HepG2 (cell line): ENCODE data around the gene SYNE2. TPM values are rescaled to one million over a fixed set of nuclear protein-coding genes. Genes with fewer than 3 reads are reported as not detected.

Experiments used
- KLF6 ChIP-seq: IDR thresholded peaks from 2 replicates; pipeline ENCODE4 v1.8.0; 2016; ENCODE audit warnings: missing biosample characterization, missing genetic modification reagents
- PRDM4 ChIP-seq: sonication (generic); formaldehyde crosslinking; IDR thresholded peaks from 2 replicates; pipeline ENCODE4 v1.9.0; 2021; ENCODE audit warnings: missing genetic modification reagents, borderline replicate concordance
- SNRNP70 ChIP-seq: fragments of 200-400 bp; formaldehyde crosslinking; IDR thresholded peaks from 2 replicates; pipeline ENCODE4 v1.6.1; 2017; ENCODE audit warnings: mild to moderate bottlenecking, low read depth, low read length, moderate library complexity
- SRY ChIP-seq: sonication (generic); formaldehyde crosslinking; IDR thresholded peaks from 2 replicates; pipeline ENCODE4 v1.8.0; 2022; ENCODE audit warnings: mild to moderate bottlenecking, missing genetic modification reagents
- ZNF296 ChIP-seq: sonication (generic); formaldehyde crosslinking; conservative IDR thresholded peaks from 2 replicates; pipeline ENCODE4 v1.5.0; 2020; ENCODE audit warnings: mild to moderate bottlenecking, missing genetic modification reagents
- ZNF512B ChIP-seq: sonication (generic); formaldehyde crosslinking; IDR thresholded peaks from 2 replicates; pipeline ENCODE4 v1.5.1; 2020; ENCODE audit warnings: missing genetic modification reagents, mild to moderate bottlenecking, borderline replicate concordance
- ZNF646 ChIP-seq: sonication (generic); formaldehyde crosslinking; IDR thresholded peaks from 2 replicates; pipeline ENCODE4 v1.9.0; 2021; ENCODE audit warnings: mild to moderate bottlenecking, missing genetic modification reagents
- ZNF678 ChIP-seq: sonication (generic); formaldehyde crosslinking; IDR thresholded peaks from 2 replicates; pipeline ENCODE4 v1.4.0; 2020; ENCODE audit warnings: mild to moderate bottlenecking, missing genetic modification reagents
- ZSCAN12 ChIP-seq: sonication (generic); formaldehyde crosslinking; IDR thresholded peaks from 2 replicates; pipeline ENCODE4 v1.9.0; 2021; ENCODE audit warnings: mild to moderate bottlenecking, missing genetic modification reagents
- polyA plus RNA-seq, 8 experiments: library from polyadenylated mRNA; depleted of rRNA in 3 of 8; stranded (reverse) in 7 of 8; unstranded in 1 of 8; fragments of >200 nt; fragmentation: Illumina TruSeq in 4 of 8; extraction: Trizol in 4 of 8; gene quantifications; 2 replicates each; pipeline versions ENCODE4 v1.2.1 to v1.2.3, GENCODE V29; 2011 to 2016; ENCODE audit warnings: low read depth in 4 of 8, missing spikeins in 1 of 8, mixed read lengths in 1 of 8; ENCODE audit not compliant: insufficient read depth in 1 of 8
- total RNA-seq, 5 experiments: library from RNA; depleted of rRNA; stranded (reverse); fragments of >200 nt; fragmentation: Illumina TruSeq; extraction: Trizol; gene quantifications; 2 replicates each; pipeline ENCODE4 v1.2.3, GENCODE V29; 2016; ENCODE audit warnings: low read depth in 1 of 5
- TF ChIP-seq, protein P1 (sequence below): sonication (generic); formaldehyde crosslinking; IDR thresholded peaks from 2 replicates; pipeline ENCODE4 v1.8.1; 2023; ENCODE audit warnings: mild to moderate bottlenecking, missing genetic modification reagents
- TF ChIP-seq, protein P2 (sequence below): IDR thresholded peaks from 2 replicates; pipeline ENCODE4 v1.6.1; 2016; ENCODE audit warnings: missing compliant biosample characterization, missing genetic modification reagents, borderline replicate concordance
- TF ChIP-seq, protein P3 (sequence below): sonication (generic); formaldehyde crosslinking; IDR thresholded peaks from 2 replicates; pipeline ENCODE4 v1.4.0; 2020; ENCODE audit warnings: missing genetic modification reagents, mild to moderate bottlenecking, borderline replicate concordance

The SYNE2 gene
- total and polyA plus RNA-seq, 2 of the 13 experiments (the other 11 are each of a cell fraction or from before 2014, with no cell fraction given), result 6.2 to 13.3 TPM

GRCh38 chr14:63887899-63888298 is 35.1 kb downstream of the SYNE2 start (continued):
- no peak for TF ChIP-seq ZNF646
- TF ChIP-seq ZSCAN12 (CRISPR knock-in tag), result no peak
- TF ChIP-seq SNRNP70, result no peak
- TF ChIP-seq, protein P1, sequence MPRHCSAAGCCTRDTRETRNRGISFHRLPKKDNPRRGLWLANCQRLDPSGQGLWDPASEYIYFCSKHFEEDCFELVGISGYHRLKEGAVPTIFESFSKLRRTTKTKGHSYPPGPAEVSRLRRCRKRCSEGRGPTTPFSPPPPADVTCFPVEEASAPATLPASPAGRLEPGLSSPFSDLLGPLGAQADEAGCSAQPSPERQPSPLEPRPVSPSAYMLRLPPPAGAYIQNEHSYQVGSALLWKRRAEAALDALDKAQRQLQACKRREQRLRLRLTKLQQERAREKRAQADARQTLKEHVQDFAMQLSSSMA, result no peak
- no peak for TF ChIP-seq ZNF678 (CRISPR knock-in tag)
- TF ChIP-seq, protein P2, sequence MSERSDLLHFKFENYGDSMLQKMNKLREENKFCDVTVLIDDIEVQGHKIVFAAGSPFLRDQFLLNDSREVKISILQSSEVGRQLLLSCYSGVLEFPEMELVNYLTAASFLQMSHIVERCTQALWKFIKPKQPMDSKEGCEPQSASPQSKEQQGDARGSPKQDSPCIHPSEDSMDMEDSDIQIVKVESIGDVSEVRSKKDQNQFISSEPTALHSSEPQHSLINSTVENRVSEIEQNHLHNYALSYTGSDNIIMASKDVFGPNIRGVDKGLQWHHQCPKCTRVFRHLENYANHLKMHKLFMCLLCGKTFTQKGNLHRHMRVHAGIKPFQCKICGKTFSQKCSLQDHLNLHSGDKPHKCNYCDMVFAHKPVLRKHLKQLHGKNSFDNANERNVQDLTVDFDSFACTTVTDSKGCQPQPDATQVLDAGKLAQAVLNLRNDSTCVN (CRISPR knock-in tag), result no peak
- TF ChIP-seq ZNF512B (CRISPR knock-in tag), result no peak
- no peak for TF ChIP-seq KLF6
- TF ChIP-seq PRDM4 (CRISPR knock-in tag), result no peak
- TF ChIP-seq ZNF296 (CRISPR knock-in tag), result no peak
- TF ChIP-seq, protein P3, sequence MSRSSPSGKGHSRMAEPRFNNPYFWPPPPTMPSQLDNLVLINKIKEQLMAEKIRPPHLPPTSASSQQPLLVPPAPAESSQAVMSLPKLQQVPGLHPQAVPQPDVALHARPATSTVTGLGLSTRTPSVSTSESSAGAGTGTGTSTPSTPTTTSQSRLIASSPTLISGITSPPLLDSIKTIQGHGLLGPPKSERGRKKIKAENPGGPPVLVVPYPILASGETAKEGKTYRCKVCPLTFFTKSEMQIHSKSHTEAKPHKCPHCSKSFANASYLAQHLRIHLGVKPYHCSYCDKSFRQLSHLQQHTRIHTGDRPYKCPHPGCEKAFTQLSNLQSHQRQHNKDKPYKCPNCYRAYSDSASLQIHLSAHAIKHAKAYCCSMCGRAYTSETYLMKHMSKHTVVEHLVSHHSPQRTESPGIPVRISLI (CRISPR knock-in tag), result no peak
- TF ChIP-seq SRY (CRISPR knock-in tag), result no peak
